Muscle of arm (tissue), 12 donors: Measurements from ENCODE around the gene SLC38A2. TPM values are rescaled to one million over a fixed set of nuclear protein-coding genes. Genes with fewer than 3 reads are reported as not detected.
A peak's percentile ranks its signal among the peaks of the same experiment; 100 is the strongest.
"Not testable (repeated sequence)": the region's sequence is repeated elsewhere in the genome, so short reads cannot be mapped to it uniquely, and the experiment has no call there.

Source experiments
- DNase-seq: peaks from one replicate; pipeline ENCODE4 v3.0.0-alpha.2; 2013
- polyA plus RNA-seq, 12 donors: library from polyadenylated mRNA; unstranded; fragments of 120-200 nt; gene quantifications; one replicate each; pipeline ENCODE4 v1.2.1, GENCODE V29; 2013; ENCODE audit not compliant: insufficient read length in 12 of 12

SLC38A2 gene
- polyA plus RNA-seq, 12 donors, result 84.4 to 196 (median 134) TPM; not detected in 1

GRCh38 chr12:46399461-46400248, 27.1 kb upstream of the SLC38A2 start:
- not testable (repeated sequence) for DNase-seq

GRCh38 chr12:46396826-46397225, 24.3 kb upstream of the SLC38A2 start:
- no peak for DNase-seq

GRCh38 chr12:46395388-46395787, 22.8 kb upstream of the SLC38A2 start:
- DNase-seq, result no peak

GRCh38 chr12:46391630-46392029, 19.1 kb upstream of the SLC38A2 start:
- DNase-seq, result peak; percentile 69

GRCh38 chr12:46390881-46391280, 18.3 kb upstream of the SLC38A2 start:
- DNase-seq, result no peak

- DNase-seq, result no peak
Measured at GRCh38 chr12:46390304-46390703, 17.7 kb upstream of the SLC38A2 start.

- DNase-seq, result no peak
Measured at GRCh38 chr12:46389031-46389616, 16.6 kb upstream of the SLC38A2 start.

GRCh38 chr12:46388427-46389021, 16.0 kb upstream of the SLC38A2 start:
- no peak for DNase-seq

GRCh38 chr12:46387670-46388069, 15.1 kb upstream of the SLC38A2 start:
- no peak for DNase-seq

GRCh38 chr12:46386877-46387629, 14.5 kb upstream of the SLC38A2 start:
- DNase-seq, result peak; percentile 64

GRCh38 chr12:46386360-46386867, 13.8 kb upstream of the SLC38A2 start:
- DNase-seq, result peak; percentile 45

GRCh38 chr12:46385438-46385837, 12.9 kb upstream of the SLC38A2 start:
- DNase-seq, result no peak

- no peak for DNase-seq
Measured at GRCh38 chr12:46384451-46385309, 12.1 kb upstream of the SLC38A2 start.

GRCh38 chr12:46383654-46384450, 11.3 kb upstream of the SLC38A2 start:
- peak; percentile 92 for DNase-seq

GRCh38 chr12:46382964-46383653, 10.5 kb upstream of the SLC38A2 start:
- peak; percentile 98 for DNase-seq

- DNase-seq, result no peak
Measured at GRCh38 chr12:46382408-46382963, 9.9 kb upstream of the SLC38A2 start.

- no peak for DNase-seq
Measured at GRCh38 chr12:46380881-46381280, 8.3 kb upstream of the SLC38A2 start.

- DNase-seq, result no peak
Measured at GRCh38 chr12:46380022-46380796, 7.6 kb upstream of the SLC38A2 start.
